WTC11 (cell line): ENCODE results near the gene MIDN. TPM values are rescaled to one million over a fixed set of nuclear protein-coding genes. Genes with fewer than 3 reads are reported as not detected.
A peak's percentile ranks its signal among the peaks of the same experiment; 100 is the strongest.
"Not testable (repeated sequence)": the region's sequence is repeated elsewhere in the genome, so short reads cannot be mapped to it uniquely, and the experiment has no call there.

Experiments
- ATAC-seq: fragments of 200-7000 bp; cut with Tn5 transposase; 2 replicates; pipeline ENCODE4 v1.10.0; 2021; ENCODE audit warnings: mild to moderate bottlenecking, moderate library complexity
- CTCF ChIA-PET: fragments of 300-600 bp; sonication (Branson Sonifier 250); formaldehyde crosslinking; loops from one replicate; lab custom pipeline; 2021; ENCODE audit warnings: antibody characterized with exemption; lab: Charles Lee
- POLR2A ChIA-PET: fragments of 350-600 bp; sonication (Branson Sonifier 250); formaldehyde crosslinking; loops from one replicate; lab custom pipeline; 2021; ENCODE audit warnings: antibody characterized with exemption; lab: Charles Lee
- DNase-seq: peaks from one replicate; pipeline ENCODE4 v3.0.0; 2021; ENCODE audit warnings: low spot score
- H3K27ac Mint-ChIP-seq: 2 replicates; pipeline ENCODE4 v1.8.0; 2021; ENCODE audit warnings: mixed read lengths
- H3K27me3 Mint-ChIP-seq: 2 replicates; pipeline ENCODE4 v1.8.0; 2021; ENCODE audit warnings: low read depth, mild to moderate bottlenecking, moderate library complexity, mixed read lengths
- H3K36me3 Mint-ChIP-seq: 2 replicates; pipeline ENCODE4 v1.8.0; 2021; ENCODE audit warnings: mixed read lengths
- H3K4me1 Mint-ChIP-seq: 2 replicates; pipeline ENCODE4 v1.8.0; 2022; ENCODE audit warnings: mixed read lengths
- H3K4me3 Mint-ChIP-seq: 2 replicates; pipeline ENCODE4 v1.8.0; 2021; ENCODE audit warnings: mild to moderate bottlenecking, moderate library complexity, mixed read lengths
- H3K9me3 Mint-ChIP-seq: 2 replicates; pipeline ENCODE4 v1.8.0; 2021; ENCODE audit warnings: mixed read lengths
- ATF1 ChIP-seq: sonication (generic); formaldehyde crosslinking; IDR thresholded peaks from 2 replicates; pipeline ENCODE4 v1.8.1; 2023; ENCODE audit warnings: mild to moderate bottlenecking, moderate library complexity, missing genetic modification reagents
- ELF4 ChIP-seq: sonication (generic); formaldehyde crosslinking; IDR thresholded peaks from 2 replicates; pipeline ENCODE4 v1.8.1; 2022; ENCODE audit warnings: low read depth, mild to moderate bottlenecking, moderate library complexity, missing genetic modification reagents
- ESRRA ChIP-seq: sonication (generic); formaldehyde crosslinking; IDR thresholded peaks from 2 replicates; pipeline ENCODE4 v1.8.1; 2022; ENCODE audit warnings: mild to moderate bottlenecking, missing genetic modification reagents, borderline replicate concordance
- ETV6 ChIP-seq: sonication (generic); formaldehyde crosslinking; IDR thresholded peaks from 2 replicates; pipeline ENCODE4 v1.8.1; 2022; ENCODE audit warnings: mild to moderate bottlenecking, missing genetic modification reagents
- FOXK1 ChIP-seq: sonication (generic); formaldehyde crosslinking; IDR thresholded peaks from 2 replicates; pipeline ENCODE4 v1.8.0; 2022; ENCODE audit warnings: mild to moderate bottlenecking, moderate library complexity, missing genetic modification reagents
- GRHL2 ChIP-seq: fragments of 250-450 bp; sonication (Bioruptor Pico); IDR thresholded peaks from 2 replicates; pipeline ENCODE4 v1.8.0; 2022; ENCODE audit warnings: mild to moderate bottlenecking, moderate library complexity; ENCODE audit not compliant: insufficient replicate concordance, severe bottlenecking
- JAZF1 ChIP-seq: fragments of 250-450 bp; sonication (Bioruptor Pico); IDR thresholded peaks from 2 replicates; pipeline ENCODE4 v1.9.0; 2021; ENCODE audit warnings: moderate library complexity, mild to moderate bottlenecking, inconsistent platforms
- JUN ChIP-seq: sonication (generic); formaldehyde crosslinking; IDR thresholded peaks from 2 replicates; pipeline ENCODE4 v1.8.0; 2023; ENCODE audit warnings: mild to moderate bottlenecking, missing genetic modification reagents
- NFE2L1 ChIP-seq: sonication (generic); formaldehyde crosslinking; IDR thresholded peaks from 2 replicates; pipeline ENCODE4 v1.8.1; 2023; ENCODE audit warnings: missing genetic modification reagents
- RORB ChIP-seq: fragments of 250-450 bp; sonication (Bioruptor Pico); IDR thresholded peaks from 2 replicates; pipeline ENCODE4 v1.9.0; 2021; ENCODE audit warnings: mild to moderate bottlenecking
- SMAD3 ChIP-seq: sonication (generic); formaldehyde crosslinking; IDR thresholded peaks from 2 replicates; pipeline ENCODE4 v1.8.0; 2022; ENCODE audit warnings: missing genetic modification reagents, mild to moderate bottlenecking, borderline replicate concordance
- SMAD4 ChIP-seq: sonication (generic); formaldehyde crosslinking; IDR thresholded peaks from 2 replicates; pipeline ENCODE4 v1.8.0; 2022; ENCODE audit warnings: mild to moderate bottlenecking, missing genetic modification reagents
- SOX15 ChIP-seq: fragments of 250-450 bp; sonication (Bioruptor Pico); IDR thresholded peaks from 2 replicates; pipeline ENCODE4 v1.9.0; 2021; ENCODE audit warnings: mild to moderate bottlenecking
- TCF7 ChIP-seq: sonication (generic); formaldehyde crosslinking; IDR thresholded peaks from 2 replicates; pipeline ENCODE4 v1.8.0; 2022; ENCODE audit warnings: mild to moderate bottlenecking, low read depth, missing genetic modification reagents, moderate library complexity
- TEAD4 ChIP-seq: sonication (generic); formaldehyde crosslinking; IDR thresholded peaks from 2 replicates; pipeline ENCODE4 v1.8.0; 2022; ENCODE audit warnings: mild to moderate bottlenecking, missing genetic modification reagents
- ZNF138 ChIP-seq: sonication (generic); formaldehyde crosslinking; conservative IDR thresholded peaks from 2 replicates; pipeline ENCODE4 v1.8.1; 2022; ENCODE audit warnings: mild to moderate bottlenecking, moderate library complexity, missing genetic modification reagents
- total RNA-seq: library from RNA; stranded (reverse); gene quantifications from 3 replicates; pipeline ENCODE4 v1.2.3, GENCODE V29; 2021
- TF ChIP-seq, protein P1 (sequence below): sonication (generic); formaldehyde crosslinking; IDR thresholded peaks from 2 replicates; pipeline ENCODE4 v1.8.0; 2023; ENCODE audit warnings: missing genetic modification reagents
- TF ChIP-seq, protein P2 (sequence below): sonication (generic); formaldehyde crosslinking; IDR thresholded peaks from 2 replicates; pipeline ENCODE4 v1.8.1; 2023; ENCODE audit warnings: mild to moderate bottlenecking, missing genetic modification reagents
- TF ChIP-seq, protein P3 (sequence below): fragments of 250-450 bp; sonication (Bioruptor Pico); IDR thresholded peaks from 2 replicates; pipeline ENCODE4 v1.9.0; 2021; ENCODE audit warnings: mild to moderate bottlenecking, borderline replicate concordance
- TF ChIP-seq, protein P4 (sequence below): sonication (generic); formaldehyde crosslinking; IDR thresholded peaks from 2 replicates; pipeline ENCODE4 v1.8.0; 2022; ENCODE audit warnings: mild to moderate bottlenecking, missing genetic modification reagents

Gene MIDN
- total RNA-seq, 1 experiment from 2014 or later: 189 TPM

DNA sequence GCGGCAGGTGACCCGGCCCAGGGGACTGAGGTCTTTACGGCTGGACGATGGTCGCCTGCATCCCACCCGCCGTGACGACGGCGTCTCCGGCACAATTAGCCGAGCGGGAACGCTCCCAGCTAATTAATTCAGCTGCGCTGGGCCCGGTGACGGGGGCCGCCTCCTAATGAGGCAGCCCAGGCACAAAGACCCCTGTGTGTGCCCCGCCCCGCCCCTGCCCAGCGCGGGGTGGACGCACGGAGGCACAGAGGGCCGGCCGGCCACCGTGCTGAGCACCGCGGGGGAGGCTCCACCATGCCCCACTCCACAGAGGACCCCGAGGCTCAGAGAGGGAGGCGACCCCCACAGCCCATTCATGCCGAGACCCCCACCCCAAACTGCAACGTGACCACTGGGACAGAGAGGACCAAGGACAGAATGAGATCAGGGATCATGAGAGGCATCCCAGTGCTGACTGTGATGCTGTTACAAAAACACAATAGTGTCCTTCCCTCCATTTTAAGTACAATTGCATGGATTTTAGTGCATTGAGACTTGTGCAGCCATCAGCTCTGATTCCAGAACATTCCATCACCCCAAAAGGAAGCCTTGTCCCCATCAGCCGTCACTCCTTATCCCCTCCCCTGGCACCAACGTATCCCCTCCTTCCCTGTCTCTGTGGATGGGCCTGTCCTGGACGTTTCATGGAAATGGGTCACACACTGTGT is 54.3 kb downstream of the MIDN start:
- H3K27ac Mint-ChIP-seq: peak overlapping the region; percentile 7; the same call in 1 of the 2 replicates
- H3K9me3 Mint-ChIP-seq: no peaks in the 10 kb centered on the region
- no peaks in the 10 kb centered on the region for H3K4me1 Mint-ChIP-seq
- no peaks in the 10 kb centered on the region for H3K36me3 Mint-ChIP-seq
- no peak for TF ChIP-seq TEAD4 (CRISPR knock-in tag)
- no peak for TF ChIP-seq NFE2L1
- TF ChIP-seq GRHL2 (CRISPR knock-in tag): no peak
- no peak for TF ChIP-seq SMAD3 (CRISPR knock-in tag)
- TF ChIP-seq, protein P1, sequence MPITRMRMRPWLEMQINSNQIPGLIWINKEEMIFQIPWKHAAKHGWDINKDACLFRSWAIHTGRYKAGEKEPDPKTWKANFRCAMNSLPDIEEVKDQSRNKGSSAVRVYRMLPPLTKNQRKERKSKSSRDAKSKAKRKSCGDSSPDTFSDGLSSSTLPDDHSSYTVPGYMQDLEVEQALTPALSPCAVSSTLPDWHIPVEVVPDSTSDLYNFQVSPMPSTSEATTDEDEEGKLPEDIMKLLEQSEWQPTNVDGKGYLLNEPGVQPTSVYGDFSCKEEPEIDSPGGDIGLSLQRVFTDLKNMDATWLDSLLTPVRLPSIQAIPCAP (CRISPR knock-in tag): no peak
- TF ChIP-seq, protein P2, sequence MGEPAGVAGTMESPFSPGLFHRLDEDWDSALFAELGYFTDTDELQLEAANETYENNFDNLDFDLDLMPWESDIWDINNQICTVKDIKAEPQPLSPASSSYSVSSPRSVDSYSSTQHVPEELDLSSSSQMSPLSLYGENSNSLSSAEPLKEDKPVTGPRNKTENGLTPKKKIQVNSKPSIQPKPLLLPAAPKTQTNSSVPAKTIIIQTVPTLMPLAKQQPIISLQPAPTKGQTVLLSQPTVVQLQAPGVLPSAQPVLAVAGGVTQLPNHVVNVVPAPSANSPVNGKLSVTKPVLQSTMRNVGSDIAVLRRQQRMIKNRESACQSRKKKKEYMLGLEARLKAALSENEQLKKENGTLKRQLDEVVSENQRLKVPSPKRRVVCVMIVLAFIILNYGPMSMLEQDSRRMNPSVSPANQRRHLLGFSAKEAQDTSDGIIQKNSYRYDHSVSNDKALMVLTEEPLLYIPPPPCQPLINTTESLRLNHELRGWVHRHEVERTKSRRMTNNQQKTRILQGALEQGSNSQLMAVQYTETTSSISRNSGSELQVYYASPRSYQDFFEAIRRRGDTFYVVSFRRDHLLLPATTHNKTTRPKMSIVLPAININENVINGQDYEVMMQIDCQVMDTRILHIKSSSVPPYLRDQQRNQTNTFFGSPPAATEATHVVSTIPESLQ (CRISPR knock-in tag): no peak
- no peak for TF ChIP-seq SMAD4 (CRISPR knock-in tag)
- TF ChIP-seq JUN (CRISPR knock-in tag): no peak
- no peak for TF ChIP-seq ELF4 (CRISPR knock-in tag)
- TF ChIP-seq, protein P3, sequence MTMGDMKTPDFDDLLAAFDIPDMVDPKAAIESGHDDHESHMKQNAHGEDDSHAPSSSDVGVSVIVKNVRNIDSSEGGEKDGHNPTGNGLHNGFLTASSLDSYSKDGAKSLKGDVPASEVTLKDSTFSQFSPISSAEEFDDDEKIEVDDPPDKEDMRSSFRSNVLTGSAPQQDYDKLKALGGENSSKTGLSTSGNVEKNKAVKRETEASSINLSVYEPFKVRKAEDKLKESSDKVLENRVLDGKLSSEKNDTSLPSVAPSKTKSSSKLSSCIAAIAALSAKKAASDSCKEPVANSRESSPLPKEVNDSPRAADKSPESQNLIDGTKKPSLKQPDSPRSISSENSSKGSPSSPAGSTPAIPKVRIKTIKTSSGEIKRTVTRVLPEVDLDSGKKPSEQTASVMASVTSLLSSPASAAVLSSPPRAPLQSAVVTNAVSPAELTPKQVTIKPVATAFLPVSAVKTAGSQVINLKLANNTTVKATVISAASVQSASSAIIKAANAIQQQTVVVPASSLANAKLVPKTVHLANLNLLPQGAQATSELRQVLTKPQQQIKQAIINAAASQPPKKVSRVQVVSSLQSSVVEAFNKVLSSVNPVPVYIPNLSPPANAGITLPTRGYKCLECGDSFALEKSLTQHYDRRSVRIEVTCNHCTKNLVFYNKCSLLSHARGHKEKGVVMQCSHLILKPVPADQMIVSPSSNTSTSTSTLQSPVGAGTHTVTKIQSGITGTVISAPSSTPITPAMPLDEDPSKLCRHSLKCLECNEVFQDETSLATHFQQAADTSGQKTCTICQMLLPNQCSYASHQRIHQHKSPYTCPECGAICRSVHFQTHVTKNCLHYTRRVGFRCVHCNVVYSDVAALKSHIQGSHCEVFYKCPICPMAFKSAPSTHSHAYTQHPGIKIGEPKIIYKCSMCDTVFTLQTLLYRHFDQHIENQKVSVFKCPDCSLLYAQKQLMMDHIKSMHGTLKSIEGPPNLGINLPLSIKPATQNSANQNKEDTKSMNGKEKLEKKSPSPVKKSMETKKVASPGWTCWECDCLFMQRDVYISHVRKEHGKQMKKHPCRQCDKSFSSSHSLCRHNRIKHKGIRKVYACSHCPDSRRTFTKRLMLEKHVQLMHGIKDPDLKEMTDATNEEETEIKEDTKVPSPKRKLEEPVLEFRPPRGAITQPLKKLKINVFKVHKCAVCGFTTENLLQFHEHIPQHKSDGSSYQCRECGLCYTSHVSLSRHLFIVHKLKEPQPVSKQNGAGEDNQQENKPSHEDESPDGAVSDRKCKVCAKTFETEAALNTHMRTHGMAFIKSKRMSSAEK (CRISPR knock-in tag): no peak
- no peak for TF ChIP-seq SOX15 (CRISPR knock-in tag)
- no peak for TF ChIP-seq ETV6 (CRISPR knock-in tag)
- TF ChIP-seq RORB (CRISPR knock-in tag): no peak
- H3K4me3 Mint-ChIP-seq: no peak overlapping the region
- no peak for ATAC-seq
- POLR2A ChIA-PET: no interaction called here
- no peak for DNase-seq
- CTCF ChIA-PET: interaction anchor here (1.0 to 1.4 kb wide), 2 partner anchors 23 to 52 kb away, joined by 3 read pairs; a partner anchor contains a TSS
- no peaks in the 10 kb centered on the region for H3K27me3 Mint-ChIP-seq

DNA sequence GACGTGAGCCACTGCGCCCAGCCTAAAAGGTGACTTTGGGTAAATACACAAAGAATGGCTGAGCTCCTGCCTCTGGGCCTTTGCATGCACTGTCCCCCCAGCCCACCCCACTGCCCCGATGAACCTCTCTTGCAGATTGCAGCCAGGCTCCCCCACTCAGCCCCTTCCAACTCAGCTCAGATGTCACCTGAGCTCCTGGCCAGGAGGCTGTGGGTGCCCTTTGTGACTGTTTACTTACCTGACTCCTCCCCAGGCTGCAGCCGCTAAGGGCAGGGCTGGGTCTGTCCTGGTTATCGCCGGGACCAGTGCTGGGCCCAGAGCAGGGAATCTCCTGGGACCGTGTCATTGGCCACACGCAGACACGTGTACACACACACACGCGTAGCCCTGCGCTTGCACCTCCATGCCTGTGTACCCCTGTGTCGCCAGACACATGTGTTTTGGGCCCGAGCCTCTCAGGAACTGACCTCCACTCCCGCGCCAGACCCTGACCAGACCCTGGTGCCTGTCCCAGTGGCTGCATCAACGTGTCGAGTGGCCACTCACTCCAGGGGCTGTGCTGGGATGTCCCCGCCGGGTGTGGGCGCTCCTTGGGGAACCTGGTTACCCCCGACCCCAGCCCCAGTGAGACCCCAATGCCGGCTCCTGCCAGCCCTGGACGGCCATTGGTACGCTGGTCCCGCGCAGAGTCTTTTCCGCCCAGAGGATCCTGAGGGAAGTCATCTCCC is 56.0 kb downstream of the MIDN start:
- POLR2A ChIA-PET: no interaction called here
- TF ChIP-seq ESRRA (CRISPR knock-in tag): no peak
- no peak for TF ChIP-seq ZNF138 (CRISPR knock-in tag)
- TF ChIP-seq ATF1 (CRISPR knock-in tag): no peak
- no peak for TF ChIP-seq FOXK1 (CRISPR knock-in tag)
- TF ChIP-seq, protein P4, sequence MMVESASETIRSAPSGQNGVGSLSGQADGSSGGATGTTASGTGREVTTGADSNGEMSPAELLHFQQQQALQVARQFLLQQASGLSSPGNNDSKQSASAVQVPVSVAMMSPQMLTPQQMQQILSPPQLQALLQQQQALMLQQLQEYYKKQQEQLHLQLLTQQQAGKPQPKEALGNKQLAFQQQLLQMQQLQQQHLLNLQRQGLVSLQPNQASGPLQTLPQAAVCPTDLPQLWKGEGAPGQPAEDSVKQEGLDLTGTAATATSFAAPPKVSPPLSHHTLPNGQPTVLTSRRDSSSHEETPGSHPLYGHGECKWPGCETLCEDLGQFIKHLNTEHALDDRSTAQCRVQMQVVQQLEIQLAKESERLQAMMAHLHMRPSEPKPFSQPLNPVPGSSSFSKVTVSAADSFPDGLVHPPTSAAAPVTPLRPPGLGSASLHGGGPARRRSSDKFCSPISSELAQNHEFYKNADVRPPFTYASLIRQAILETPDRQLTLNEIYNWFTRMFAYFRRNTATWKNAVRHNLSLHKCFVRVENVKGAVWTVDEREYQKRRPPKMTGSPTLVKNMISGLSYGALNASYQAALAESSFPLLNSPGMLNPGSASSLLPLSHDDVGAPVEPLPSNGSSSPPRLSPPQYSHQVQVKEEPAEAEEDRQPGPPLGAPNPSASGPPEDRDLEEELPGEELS: no peak
- TF ChIP-seq JAZF1 (CRISPR knock-in tag): no peak
- no peak for TF ChIP-seq ETV6 (CRISPR knock-in tag)
- TF ChIP-seq TCF7: no peak
- Mint-ChIP-seq H3K9me3 (no peaks in the 10 kb centered on the region), H3K36me3 (no peaks in the 10 kb centered on the region), H3K27ac (no peak overlapping the region), H3K27me3 (no peaks in the 10 kb centered on the region), H3K4me1 (no peaks in the 10 kb centered on the region), H3K4me3 (no peak overlapping the region)
- peak; percentile 34 for ATAC-seq
- CTCF ChIA-PET: interaction anchor here (0.7 to 1.2 kb wide), 3 partner anchors 8 to 60 kb away, joined by 4 to 6 read pairs (median 5); no protein-coding TSS in a partner anchor
- DNase-seq: no peak

DNA sequence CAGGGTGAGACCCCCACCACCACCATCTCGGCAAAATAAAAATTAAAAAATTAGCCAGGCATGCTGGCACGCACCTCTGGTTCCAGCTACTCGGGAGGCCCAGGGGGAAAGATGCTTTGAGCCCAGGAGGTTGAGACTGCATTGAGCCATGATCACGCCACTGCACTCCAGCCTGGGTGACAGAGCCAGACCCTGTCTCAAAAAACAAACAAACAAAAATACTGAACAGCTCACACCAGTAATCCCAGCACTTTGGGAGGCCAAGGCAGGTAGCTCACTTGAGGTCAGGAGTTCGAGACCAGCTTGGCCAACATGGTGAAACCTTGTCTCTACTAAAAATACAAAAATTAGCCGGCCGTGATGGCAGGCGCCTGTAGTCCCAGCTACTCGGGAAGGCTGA is 57.0 kb downstream of the MIDN start:
- ATAC-seq, H3K4me3 Mint-ChIP-seq, POLR2A ChIA-PET, H3K9me3 Mint-ChIP-seq, DNase-seq, CTCF ChIA-PET, H3K36me3 Mint-ChIP-seq, H3K4me1 Mint-ChIP-seq, H3K27ac Mint-ChIP-seq, H3K27me3 Mint-ChIP-seq: not testable (repeated sequence)
